Progenitor cell of endocrine pancreas (in vitro differentiated cells): ENCODE data around the gene PICALM. TPM values are rescaled to one million over a fixed set of nuclear protein-coding genes. Genes with fewer than 3 reads are reported as not detected.

ENCODE experiments used
- DNase-seq: peaks from one replicate; pipeline ENCODE4 v3.0.0; 2021; ENCODE audit warnings: low spot score; ENCODE audit not compliant: unreplicated experiment
- H3K27ac Mint-ChIP-seq: 2 replicates; pipeline ENCODE4 v1.8.0; 2021; ENCODE audit warnings: mild to moderate bottlenecking, moderate library complexity, mixed read lengths
- H3K27me3 Mint-ChIP-seq: 2 replicates; pipeline ENCODE4 v1.8.0; 2021; ENCODE audit warnings: mixed read lengths
- H3K36me3 Mint-ChIP-seq: 2 replicates; pipeline ENCODE4 v1.8.0; 2022; ENCODE audit warnings: mixed read lengths; ENCODE audit not compliant: insufficient read depth
- H3K4me1 Mint-ChIP-seq: 2 replicates; pipeline ENCODE4 v1.8.0; 2021; ENCODE audit warnings: low read depth, mixed read lengths
- H3K4me3 Mint-ChIP-seq: 2 replicates; pipeline ENCODE4 v1.8.0; 2021; ENCODE audit warnings: low read depth, mild to moderate bottlenecking, moderate library complexity, mixed read lengths
- H3K9me3 Mint-ChIP-seq: 2 replicates; pipeline ENCODE4 v1.8.0; 2021; ENCODE audit warnings: low read depth, mixed read lengths
- total RNA-seq: library from RNA; stranded (reverse); gene quantifications from 2 replicates; pipeline ENCODE4 v1.2.1, GENCODE V29; 2021
- TF ChIP-seq, protein P1 (sequence below): fragments of 200-600 bp; sonication (generic); IDR thresholded peaks from one replicate; pipeline ENCODE4 v1.5.0; 2021; ENCODE audit warnings: antibody characterized with exemption, mild to moderate bottlenecking; ENCODE audit not compliant: unreplicated experiment

Gene PICALM
- total RNA-seq, 1 donor from 2014 or later = 133 TPM

DNA sequence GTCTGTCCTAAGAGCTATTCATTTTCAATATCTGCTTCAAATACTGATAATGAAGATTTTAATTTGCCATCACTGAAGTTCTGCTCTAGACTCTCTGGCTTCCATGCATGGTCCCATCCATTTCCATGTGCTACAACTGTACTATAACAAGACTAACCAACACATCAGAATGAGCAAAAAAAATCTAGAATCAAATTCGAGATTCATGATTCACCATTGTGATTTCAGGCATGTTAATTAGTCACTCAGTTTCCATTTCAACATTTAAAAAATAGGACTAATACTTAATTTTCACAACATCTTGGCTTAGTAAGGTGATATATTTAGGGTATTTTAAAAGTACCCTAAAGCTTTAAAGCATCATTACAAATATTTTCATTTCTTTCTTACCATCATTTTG, 22.8 kb downstream of the PICALM start:
- no peaks in the 10 kb centered on the region for H3K27me3 Mint-ChIP-seq
- TF ChIP-seq, protein P1, sequence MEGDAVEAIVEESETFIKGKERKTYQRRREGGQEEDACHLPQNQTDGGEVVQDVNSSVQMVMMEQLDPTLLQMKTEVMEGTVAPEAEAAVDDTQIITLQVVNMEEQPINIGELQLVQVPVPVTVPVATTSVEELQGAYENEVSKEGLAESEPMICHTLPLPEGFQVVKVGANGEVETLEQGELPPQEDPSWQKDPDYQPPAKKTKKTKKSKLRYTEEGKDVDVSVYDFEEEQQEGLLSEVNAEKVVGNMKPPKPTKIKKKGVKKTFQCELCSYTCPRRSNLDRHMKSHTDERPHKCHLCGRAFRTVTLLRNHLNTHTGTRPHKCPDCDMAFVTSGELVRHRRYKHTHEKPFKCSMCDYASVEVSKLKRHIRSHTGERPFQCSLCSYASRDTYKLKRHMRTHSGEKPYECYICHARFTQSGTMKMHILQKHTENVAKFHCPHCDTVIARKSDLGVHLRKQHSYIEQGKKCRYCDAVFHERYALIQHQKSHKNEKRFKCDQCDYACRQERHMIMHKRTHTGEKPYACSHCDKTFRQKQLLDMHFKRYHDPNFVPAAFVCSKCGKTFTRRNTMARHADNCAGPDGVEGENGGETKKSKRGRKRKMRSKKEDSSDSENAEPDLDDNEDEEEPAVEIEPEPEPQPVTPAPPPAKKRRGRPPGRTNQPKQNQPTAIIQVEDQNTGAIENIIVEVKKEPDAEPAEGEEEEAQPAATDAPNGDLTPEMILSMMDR = no peak
- DNase-seq = no peak
- H3K4me1 Mint-ChIP-seq = peaks cover 24% of the 10 kb centered on the region
- no peak overlapping the region for H3K4me3 Mint-ChIP-seq
- H3K36me3 Mint-ChIP-seq = no peaks in the 10 kb centered on the region
- H3K27ac Mint-ChIP-seq = no peak overlapping the region
- no peaks in the 10 kb centered on the region for H3K9me3 Mint-ChIP-seq

DNA sequence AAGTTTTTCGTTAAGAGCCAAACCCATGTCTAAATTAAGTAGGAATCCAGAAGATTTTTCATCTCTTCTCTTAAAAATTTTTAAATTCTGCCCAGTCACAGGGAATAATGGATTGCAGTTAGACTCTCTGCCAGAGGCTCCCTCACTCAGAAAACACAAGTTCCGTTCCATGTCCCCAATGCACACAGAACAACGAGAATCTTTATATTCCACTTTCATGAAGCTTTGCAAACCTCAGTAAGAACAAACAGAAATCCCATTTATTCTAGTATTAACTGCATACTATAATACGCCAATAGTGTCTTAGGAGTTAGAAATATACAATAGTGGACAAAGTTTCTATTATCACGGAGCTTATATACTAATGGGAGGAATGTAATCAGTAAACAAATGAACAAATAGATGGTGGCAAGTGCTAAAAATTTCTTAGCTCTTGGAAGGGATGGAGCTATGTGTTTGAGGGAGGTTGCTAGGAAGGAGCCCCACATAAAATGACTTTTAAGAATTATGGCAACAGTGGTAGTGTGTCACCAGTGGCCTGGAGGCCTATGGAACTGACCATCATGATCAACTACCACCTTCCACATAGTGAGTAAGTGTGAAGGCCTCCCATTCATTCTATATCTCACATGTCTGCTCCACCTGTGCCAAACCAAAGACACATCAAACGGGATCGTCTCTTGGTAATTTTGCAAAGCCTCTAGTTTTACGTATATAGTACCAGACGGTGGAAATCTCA, 24.9 kb downstream of the PICALM start:
- no peak for DNase-seq
- H3K27ac Mint-ChIP-seq = peak overlapping the region; percentile 35
- H3K27me3 Mint-ChIP-seq = no peaks in the 10 kb centered on the region
- TF ChIP-seq, protein P1 = no peak
- H3K4me3 Mint-ChIP-seq = no peak overlapping the region
- no peaks in the 10 kb centered on the region for H3K36me3 Mint-ChIP-seq
- H3K9me3 Mint-ChIP-seq = no peaks in the 10 kb centered on the region
- H3K4me1 Mint-ChIP-seq = peaks cover 24% of the 10 kb centered on the region

DNA sequence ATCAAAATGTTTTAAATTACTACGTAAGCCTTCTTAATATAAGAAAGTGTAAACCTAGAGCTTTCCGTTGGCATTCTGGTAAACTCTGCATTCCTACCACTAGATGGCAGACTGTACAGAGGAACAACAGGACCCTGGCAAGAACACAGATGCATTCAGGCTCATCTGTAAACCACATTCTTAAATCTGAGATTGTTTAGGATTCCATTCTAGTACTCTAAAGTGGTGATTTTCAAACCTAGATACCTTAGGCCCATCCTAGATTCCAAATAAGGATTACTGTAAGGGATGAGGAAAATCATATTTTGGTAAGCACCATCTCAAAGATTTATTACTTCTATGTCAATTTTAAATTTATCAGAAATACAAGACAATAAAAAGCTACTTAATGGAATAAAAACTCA, 26.9 kb downstream of the PICALM start:
- Mint-ChIP-seq H3K4me3 (no peak overlapping the region), H3K27me3 (no peaks in the 10 kb centered on the region), H3K9me3 (no peaks in the 10 kb centered on the region), H3K36me3 (no peaks in the 10 kb centered on the region), H3K4me1 (peaks cover 21% of the 10 kb centered on the region), H3K27ac (peak overlapping the region; percentile 22)
- TF ChIP-seq, protein P1 = peak; percentile 97
- peak; percentile 30 for DNase-seq

DNA sequence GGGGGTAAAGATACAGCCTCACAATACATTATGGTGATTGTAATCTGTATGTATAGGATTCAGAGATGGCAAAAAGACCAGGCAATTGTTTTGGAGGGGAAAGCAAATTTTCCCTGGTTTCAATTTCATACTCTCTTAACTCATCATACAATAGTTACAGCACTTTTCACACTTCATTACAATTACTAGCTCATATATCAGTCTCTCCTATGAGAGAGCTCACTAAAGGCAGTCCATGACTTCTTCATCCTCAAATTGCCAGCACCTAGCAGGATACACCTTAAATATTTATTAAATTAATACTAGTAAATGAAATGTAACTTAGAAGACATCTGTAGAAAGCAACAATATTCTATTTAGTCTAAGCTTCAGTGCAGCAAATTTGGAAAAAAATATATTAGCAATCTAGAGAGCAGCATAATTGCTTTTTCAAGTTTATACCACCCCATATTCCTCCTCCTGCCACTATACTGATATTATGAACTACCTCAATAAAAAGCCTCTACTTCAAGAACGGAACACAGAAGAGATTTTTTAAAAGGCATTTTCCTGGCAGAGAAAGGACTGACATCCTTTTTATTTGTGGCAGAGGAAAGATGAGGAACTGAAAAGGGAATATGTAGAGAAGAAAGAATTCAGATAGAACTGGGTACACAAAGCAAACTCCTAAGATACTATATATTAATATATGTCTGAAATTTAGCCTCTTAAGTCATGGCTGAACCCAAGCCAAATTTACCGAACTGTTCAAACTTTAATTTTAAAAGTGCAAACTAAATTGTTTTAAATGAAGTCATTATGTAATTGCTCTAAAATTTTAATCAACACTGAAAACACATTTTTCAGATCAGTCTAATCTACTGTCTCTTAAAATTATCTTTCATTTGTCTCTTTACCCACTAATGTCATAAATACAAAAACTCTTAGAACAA, 27.7 kb downstream of the PICALM start:
- TF ChIP-seq, protein P1 = no peak
- peak overlapping the region; percentile 22 for H3K27ac Mint-ChIP-seq
- H3K9me3 Mint-ChIP-seq = no peaks in the 10 kb centered on the region
- H3K27me3 Mint-ChIP-seq = no peaks in the 10 kb centered on the region
- H3K4me1 Mint-ChIP-seq = peaks cover 24% of the 10 kb centered on the region
- no peak for DNase-seq
- peaks cover 1% of the 10 kb centered on the region for H3K36me3 Mint-ChIP-seq
- no peak overlapping the region for H3K4me3 Mint-ChIP-seq

DNA sequence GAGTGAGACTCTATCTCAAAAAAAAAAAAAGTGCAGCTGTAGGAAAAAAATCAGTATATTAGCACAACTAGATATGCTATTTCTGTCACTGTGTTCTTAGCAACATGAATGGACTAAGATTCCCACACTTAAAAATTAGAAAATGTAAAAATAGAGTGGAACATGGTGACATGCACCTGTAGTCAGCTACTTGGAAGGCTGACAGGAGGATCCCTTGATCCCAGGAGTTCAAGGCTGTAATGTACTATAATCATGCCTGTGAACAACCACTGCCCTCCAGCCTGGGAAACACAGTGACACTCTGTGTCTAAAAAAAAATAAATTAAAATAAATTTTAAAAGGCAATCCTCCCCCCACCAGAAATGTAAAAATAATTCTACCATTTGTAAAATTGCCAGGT, 29.8 kb downstream of the PICALM start:
- peaks cover 34% of the 10 kb centered on the region for H3K4me1 Mint-ChIP-seq
- H3K36me3 Mint-ChIP-seq = peaks cover 1% of the 10 kb centered on the region
- no peak overlapping the region for H3K27ac Mint-ChIP-seq
- H3K9me3 Mint-ChIP-seq = no peaks in the 10 kb centered on the region
- no peak overlapping the region for H3K4me3 Mint-ChIP-seq
- no peak for DNase-seq
- H3K27me3 Mint-ChIP-seq = no peaks in the 10 kb centered on the region
- TF ChIP-seq, protein P1 = no peak
